Measurements from ENCODE around the gene ZNF260. TPM values are rescaled to one million over a fixed set of nuclear protein-coding genes. Genes with fewer than 3 reads are reported as not detected.

Gene ZNF260
- total and polyA plus RNA-seq, 2 of the 13 experiments (the other 11 are each of a cell fraction or from before 2014, with no cell fraction given): 2.8 to 10.5 TPM

DNA sequence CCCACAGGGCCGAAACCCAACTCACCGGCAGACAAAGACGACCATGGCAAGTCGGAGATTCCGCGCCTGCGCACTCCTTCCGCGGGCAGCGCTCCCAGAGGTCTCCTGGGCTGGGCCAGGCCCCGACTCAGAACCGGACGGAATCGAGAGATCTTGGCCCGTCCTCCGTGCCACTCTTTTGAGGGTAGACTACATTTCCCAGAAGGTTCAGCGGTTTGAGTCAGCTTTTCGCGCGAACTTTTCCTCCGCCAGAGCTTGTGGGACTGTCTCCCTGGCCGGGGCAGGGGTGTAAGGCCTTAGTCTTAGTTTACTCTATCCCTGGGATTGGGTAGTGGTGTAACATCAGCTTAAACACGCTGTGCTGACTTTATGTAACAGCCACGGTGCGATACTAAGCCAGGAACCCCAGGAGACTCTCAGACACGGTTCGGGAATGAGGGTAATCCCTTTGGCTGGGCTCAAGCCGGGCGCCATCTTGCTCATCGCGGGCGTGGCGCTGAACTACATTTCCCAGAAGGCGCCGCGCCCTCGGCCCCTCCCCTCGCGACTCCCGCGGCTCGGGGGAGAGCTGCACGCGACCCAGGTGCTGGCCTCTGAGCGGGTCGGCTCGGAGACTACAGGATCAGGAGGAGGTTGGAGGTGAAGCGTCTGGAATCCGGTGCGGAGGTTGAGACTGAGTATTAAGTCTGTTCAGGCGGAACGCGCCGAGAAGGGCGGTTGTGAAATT is at the start of gene ZNF260 (continued):
- TF ChIP-seq, protein P1, sequence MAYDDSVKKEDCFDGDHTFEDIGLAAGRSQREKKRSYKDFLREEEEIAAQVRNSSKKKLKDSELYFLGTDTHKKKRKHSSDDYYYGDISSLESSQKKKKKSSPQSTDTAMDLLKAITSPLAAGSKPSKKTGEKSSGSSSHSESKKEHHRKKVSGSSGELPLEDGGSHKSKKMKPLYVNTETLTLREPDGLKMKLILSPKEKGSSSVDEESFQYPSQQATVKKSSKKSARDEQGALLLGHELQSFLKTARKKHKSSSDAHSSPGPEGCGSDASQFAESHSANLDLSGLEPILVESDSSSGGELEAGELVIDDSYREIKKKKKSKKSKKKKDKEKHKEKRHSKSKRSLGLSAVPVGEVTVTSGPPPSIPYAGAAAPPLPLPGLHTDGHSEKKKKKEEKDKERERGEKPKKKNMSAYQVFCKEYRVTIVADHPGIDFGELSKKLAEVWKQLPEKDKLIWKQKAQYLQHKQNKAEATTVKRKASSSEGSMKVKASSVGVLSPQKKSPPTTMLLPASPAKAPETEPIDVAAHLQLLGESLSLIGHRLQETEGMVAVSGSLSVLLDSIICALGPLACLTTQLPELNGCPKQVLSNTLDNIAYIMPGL (CRISPR knock-in tag; IDR thresholded peaks at IDR 0.05; ENCODE audit: borderline replicate concordance in 1 of 2, low read depth in 1 of 2): peak in 1 of 2 experiments; percentile 22; a peak in 2 of 4 replicates
- TF ChIP-seq TBX3 (IDR thresholded peaks at IDR 0.05; ENCODE audit: borderline replicate concordance) (0 out of 2 replicates have a peak, but pooled peaks have one; percentile 18), PPARG (CRISPR knock-in tag; conservative IDR thresholded peaks at IDR 0.05) (peak; percentile 41; the same call in 1 of the 2 replicates), NFKB2 (CRISPR knock-in tag; IDR thresholded peaks at IDR 0.05; ENCODE audit: borderline replicate concordance) (peak; percentile 55; the same call in 1 of the 2 replicates), ETV5 (CRISPR knock-in tag; IDR thresholded peaks at IDR 0.05; ENCODE audit: borderline replicate concordance) (peak; percentile 56), PHF8 (CRISPR knock-in tag; IDR thresholded peaks at IDR 0.05) (peak; percentile 83), SP1 (IDR thresholded peaks at IDR 0.05) (no peak), SP1 (CRISPR knock-in tag; IDR thresholded peaks at IDR 0.05) (peak; percentile 64; the same call in 1 of the 2 replicates), HNRNPLL (IDR thresholded peaks at IDR 0.05; ENCODE audit: low read depth, low read length, poor library complexity, severe bottlenecking) (peak; percentile 67), HNF4A (CRISPR knock-in tag; IDR thresholded peaks at IDR 0.05) (no peak; the same call in 1 of the 2 replicates), ZNF383 (CRISPR knock-in tag; IDR thresholded peaks at IDR 0.05; ENCODE audit: borderline replicate concordance) (no peak), CCAR2 (optimal IDR thresholded peaks at IDR 0.05; ENCODE audit: low read depth, low read length) (no peak), ZNF17 (CRISPR knock-in tag; IDR thresholded peaks at IDR 0.05) (no peak), ZNF605 (CRISPR knock-in tag; IDR thresholded peaks at IDR 0.05) (peak; percentile 89), ZNF607 (CRISPR knock-in tag; IDR thresholded peaks at IDR 0.05; ENCODE audit: borderline replicate concordance) (peak; percentile 27; the same call in 1 of the 2 replicates), THAP11 (CRISPR knock-in tag; IDR thresholded peaks at IDR 0.05) (peak; percentile 98), ZNF335 (CRISPR knock-in tag; IDR thresholded peaks at IDR 0.05) (peak; percentile 77)
- TF ChIP-seq, protein P2, sequence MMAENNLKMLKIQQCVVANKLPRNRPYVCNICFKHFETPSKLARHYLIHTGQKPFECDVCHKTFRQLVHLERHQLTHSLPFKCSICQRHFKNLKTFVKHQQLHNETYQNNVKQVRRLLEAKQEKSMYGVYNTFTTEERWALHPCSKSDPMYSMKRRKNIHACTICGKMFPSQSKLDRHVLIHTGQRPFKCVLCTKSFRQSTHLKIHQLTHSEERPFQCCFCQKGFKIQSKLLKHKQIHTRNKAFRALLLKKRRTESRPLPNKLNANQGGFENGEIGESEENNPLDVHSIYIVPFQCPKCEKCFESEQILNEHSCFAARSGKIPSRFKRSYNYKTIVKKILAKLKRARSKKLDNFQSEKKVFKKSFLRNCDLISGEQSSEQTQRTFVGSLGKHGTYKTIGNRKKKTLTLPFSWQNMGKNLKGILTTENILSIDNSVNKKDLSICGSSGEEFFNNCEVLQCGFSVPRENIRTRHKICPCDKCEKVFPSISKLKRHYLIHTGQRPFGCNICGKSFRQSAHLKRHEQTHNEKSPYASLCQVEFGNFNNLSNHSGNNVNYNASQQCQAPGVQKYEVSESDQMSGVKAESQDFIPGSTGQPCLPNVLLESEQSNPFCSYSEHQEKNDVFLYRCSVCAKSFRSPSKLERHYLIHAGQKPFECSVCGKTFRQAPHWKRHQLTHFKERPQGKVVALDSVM (CRISPR knock-in tag; IDR thresholded peaks at IDR 0.05): 0 out of 2 replicates have a peak, but pooled peaks have one; percentile 10
- TF ChIP-seq, protein P3, sequence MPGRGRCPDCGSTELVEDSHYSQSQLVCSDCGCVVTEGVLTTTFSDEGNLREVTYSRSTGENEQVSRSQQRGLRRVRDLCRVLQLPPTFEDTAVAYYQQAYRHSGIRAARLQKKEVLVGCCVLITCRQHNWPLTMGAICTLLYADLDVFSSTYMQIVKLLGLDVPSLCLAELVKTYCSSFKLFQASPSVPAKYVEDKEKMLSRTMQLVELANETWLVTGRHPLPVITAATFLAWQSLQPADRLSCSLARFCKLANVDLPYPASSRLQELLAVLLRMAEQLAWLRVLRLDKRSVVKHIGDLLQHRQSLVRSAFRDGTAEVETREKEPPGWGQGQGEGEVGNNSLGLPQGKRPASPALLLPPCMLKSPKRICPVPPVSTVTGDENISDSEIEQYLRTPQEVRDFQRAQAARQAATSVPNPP (CRISPR knock-in tag; IDR thresholded peaks at IDR 0.05): peak; percentile 59; the same call in 1 of the 2 replicates
- TF ChIP-seq, protein P4, sequence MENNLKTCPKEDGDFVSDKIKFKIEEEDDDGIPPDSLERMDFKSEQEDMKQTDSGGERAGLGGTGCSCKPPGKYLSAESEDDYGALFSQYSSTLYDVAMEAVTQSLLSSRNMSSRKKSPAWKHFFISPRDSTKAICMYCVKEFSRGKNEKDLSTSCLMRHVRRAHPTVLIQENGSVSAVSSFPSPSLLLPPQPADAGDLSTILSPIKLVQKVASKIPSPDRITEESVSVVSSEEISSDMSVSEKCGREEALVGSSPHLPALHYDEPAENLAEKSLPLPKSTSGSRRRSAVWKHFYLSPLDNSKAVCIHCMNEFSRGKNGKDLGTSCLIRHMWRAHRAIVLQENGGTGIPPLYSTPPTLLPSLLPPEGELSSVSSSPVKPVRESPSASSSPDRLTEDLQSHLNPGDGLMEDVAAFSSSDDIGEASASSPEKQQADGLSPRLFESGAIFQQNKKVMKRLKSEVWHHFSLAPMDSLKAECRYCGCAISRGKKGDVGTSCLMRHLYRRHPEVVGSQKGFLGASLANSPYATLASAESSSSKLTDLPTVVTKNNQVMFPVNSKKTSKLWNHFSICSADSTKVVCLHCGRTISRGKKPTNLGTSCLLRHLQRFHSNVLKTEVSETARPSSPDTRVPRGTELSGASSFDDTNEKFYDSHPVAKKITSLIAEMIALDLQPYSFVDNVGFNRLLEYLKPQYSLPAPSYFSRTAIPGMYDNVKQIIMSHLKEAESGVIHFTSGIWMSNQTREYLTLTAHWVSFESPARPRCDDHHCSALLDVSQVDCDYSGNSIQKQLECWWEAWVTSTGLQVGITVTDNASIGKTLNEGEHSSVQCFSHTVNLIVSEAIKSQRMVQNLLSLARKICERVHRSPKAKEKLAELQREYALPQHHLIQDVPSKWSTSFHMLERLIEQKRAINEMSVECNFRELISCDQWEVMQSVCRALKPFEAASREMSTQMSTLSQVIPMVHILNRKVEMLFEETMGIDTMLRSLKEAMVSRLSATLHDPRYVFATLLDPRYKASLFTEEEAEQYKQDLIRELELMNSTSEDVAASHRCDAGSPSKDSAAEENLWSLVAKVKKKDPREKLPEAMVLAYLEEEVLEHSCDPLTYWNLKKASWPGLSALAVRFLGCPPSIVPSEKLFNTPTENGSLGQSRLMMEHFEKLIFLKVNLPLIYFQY (CRISPR knock-in tag; IDR thresholded peaks at IDR 0.05; ENCODE audit: borderline replicate concordance): peak; percentile 99

Measured in HepG2 (cell line).